Stimulated activated naive CD4-positive, alpha-beta T cell (primary cell): ENCODE data around the gene ME3.

Experiments
- DNase-seq, 6 experiments: peaks; one replicate each; lab custom pipeline; 2025; lab: John Stamatoyannopoulos, UW

The ME3 gene

DNA sequence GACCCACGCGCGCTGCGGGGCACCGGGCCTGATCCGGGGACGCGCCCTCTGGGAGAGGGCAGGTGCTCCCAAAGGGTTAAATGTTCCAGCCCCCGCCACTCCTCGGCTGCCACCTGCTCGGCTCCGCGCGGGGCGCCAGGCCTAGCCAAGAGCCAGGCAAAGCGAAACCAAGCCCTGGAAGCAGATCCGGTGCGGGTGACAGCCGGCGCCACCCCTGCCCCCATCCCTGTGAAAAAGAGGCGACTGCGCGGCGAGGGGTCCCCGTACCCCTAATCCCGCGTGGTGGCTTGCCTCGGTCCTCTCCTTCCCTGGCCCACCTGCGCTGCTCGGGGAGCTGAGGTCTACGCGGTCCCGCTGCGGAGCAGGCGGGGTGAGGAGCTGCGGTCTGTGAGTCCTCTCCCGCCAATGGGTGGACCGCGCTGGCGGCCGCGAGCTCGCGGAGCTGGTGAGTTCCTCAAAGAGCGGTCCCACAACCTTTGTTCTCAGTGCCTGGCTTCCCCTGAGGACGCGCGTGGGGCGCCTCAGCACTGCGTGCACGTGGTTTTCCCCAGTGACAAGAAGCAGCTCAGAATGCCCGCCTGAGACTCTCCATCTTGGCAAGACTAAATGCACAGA lies at the start of gene ME3:
ME3 (minus strand) TSS at position 610 of the 615 bp plus-strand sequence.
- peak; percentile 14 to 66 (median 46) for DNase-seq

- no peak for DNase-seq
These were observed 49.6 kb upstream of the ME3 start for GRCh38 chr11:86722006-86722405.

DNA sequence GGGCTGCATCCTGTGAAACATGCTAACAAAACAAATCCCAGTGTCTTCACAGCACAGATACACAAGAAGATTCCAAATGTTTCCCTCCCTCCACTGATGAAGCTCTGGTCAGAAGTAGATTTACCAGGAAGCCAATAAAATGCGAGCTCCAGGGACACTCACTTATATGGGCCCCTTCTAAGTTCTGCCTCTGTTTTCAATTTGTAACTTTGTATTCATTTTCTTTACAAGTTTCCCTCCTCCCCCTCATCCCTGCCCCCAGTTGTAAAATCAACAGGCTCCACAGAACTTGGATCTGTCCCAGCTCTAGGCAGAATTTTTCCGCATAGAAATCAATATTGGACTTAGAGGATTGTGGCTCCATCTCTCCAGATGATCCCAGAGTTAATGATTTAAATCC lies 48.1 kb upstream of the ME3 start:
- DNase-seq, result no peak

DNA sequence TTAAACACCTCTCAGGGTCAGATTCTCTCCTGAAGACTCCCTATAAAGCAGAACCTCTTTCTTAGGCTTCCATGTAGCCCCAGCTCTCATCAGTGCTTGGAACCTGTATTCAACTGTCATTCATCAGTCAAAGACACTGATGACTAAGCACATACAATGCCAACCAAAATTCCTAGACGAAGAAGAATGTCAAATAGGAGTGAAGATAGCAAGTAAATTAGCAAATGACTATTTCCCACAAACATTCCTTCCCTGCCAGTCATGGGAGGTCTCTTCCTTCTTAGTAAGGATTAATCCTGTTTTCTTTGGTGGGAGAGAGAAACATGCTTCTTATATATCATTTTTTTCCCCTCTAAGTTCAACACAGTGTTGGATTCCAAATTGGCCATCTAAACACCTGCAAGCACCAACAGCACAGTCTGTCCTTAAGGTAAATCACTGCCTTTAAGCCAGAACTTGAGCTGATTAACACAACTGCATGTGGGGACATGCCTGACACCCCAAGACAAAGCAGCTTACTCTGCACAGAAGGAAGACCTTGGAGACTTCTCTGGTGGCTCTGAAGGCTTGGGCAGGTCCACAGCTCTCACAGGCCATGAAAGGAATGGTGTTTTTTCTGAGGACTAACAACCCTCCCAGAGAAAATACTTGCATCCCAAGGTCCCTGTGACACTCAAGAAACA lies 47.5 kb upstream of the ME3 start:
- DNase-seq, result no peak

- no peak for DNase-seq
These were observed 46.6 kb upstream of the ME3 start for GRCh38 chr11:86718999-86719398.

- DNase-seq, result no peak
These were observed 46.1 kb upstream of the ME3 start for GRCh38 chr11:86718521-86718920.

GRCh38 chr11:86717817-86718501 lies 45.5 kb upstream of the ME3 start:
- no peak for DNase-seq

- DNase-seq, result no peak
These were observed 43.2 kb upstream of the ME3 start for GRCh38 chr11:86715611-86716010.

DNA sequence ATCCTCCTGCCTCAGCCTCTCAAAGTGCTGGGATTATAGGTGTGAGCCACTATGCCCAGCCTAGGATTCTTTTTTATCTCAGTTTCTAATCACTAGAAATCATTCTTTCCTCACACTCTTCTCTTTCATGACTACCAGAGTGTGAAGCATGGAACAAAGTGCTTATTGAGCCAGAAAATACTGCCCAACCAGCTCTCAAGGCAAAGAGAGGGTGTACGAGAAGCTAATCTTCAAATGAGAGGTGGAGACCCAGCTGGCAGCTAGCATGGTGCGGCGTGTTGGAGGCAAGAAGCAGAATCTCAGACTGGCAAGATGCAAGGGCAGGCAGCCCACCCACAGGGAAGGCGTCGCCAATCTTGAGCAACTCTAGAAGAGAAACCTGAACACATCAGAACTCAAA lies 41.1 kb upstream of the ME3 start:
- no peak for DNase-seq

DNA sequence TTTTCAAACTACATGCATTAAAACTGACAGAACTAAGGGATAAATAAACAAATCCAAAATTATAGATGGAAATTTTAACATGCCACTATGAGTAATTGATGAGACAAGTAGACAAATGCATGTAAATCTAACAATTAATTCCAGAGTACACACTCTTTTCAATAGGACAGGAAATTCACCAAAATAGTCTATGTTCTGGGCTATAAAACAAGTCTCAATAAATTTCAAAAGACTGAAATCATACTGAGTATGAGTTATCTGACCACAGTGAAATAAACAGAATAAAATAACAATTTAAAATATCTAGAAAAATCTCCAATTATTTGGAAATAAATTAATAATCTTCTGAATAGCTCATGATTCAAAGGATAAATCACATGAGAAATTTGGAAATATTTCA lies 38.5 kb upstream of the ME3 start:
- no peak for DNase-seq

GRCh38 chr11:86708669-86709068 lies 36.3 kb upstream of the ME3 start:
- no peak for DNase-seq

DNA sequence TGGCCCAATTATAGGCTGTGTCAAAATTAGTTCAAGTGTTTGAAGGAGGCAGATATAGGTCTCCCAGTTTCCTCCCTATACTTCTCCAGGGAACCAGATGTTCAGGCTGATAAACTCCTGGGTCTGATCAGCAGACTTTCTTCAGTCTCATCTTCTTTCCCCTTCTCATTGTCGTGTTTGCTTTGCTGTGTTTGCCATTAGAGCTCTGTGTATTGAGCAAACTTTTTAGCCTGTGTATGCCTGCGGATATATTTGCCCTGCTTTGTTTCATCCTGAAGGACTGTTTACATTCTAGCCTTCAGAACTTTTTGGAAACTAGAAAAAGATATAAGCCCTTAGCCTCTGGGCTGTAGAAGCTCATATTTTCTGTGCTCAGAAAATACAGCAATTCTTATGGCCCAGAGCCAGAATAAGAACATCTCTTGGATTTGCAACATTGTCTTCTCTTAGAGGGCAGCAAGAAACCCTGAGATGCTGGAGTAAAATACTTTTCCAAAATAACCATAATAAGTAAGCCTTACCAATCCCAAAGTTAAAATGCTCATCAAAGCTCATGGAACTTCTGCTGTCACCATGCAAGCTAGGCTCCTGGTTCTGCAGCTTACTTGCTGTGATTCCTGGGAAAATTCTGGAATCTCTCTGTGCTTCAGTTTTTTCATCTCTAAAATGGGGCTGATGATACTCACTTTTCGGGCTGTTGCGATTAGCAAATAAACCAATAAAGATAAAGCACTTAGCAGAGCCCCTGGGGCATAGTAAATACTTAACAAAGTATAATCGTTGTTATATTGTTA lies 34.1 kb upstream of the ME3 start:
- no peak for DNase-seq

- no peak for DNase-seq
These were observed 32.3 kb upstream of the ME3 start for GRCh38 chr11:86704710-86705109.

DNA sequence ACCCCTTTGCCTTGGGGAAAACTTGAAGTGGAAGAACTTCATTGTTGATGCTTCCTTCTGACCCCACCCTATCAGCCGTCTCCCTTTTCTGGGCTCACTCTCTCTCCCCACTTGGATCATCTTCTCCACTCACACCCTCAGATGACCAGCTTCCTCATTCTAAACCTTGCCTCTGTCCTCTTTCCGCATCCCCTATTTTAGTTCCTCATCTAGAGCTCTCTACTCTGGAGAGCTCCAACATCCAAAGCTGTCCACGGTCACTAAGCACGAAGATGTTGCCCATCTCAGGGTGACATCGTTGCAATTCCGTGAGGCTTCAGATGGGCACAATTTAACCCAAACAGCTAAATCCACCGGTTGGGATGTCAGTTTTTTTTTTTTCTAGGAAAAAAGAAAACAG lies 31.6 kb upstream of the ME3 start:
- no peak for DNase-seq

DNA sequence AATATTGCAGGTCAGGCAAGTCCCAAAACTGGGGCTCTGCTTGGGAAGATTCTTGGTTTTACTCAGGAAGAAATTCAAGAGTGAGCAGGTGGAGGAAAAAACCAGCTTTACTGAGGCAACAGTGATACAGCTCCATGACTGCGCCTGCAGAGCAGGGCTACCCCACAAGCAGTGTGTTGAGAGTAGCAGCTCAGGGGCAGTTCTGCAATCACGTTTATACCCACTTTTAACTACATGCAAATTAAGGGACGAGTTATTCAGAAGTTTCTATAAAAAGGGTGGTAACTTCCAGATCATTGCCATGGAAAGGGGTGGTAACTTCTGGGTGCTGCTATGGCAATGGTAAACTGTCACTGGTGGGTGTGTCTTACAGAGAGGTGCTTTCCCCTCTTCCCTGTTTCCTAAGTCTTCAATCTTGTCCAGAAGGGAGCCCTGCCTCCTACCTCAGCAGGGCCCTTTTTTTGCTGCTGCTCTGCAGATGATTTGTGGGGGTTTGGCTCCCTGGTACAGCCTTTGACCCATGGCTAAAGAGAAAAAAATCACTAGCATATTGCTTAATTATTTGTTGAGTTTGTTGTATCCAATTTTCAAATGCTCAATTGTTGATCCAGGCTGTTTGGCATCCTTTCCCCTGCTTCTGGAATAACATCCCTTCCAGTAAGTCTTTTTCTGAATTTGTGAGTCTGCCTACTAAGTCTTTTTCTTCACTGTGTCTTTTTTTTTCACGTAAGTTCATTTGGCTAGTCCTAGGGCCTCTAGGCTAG lies 30.0 kb upstream of the ME3 start:
- DNase-seq, result no peak

DNA sequence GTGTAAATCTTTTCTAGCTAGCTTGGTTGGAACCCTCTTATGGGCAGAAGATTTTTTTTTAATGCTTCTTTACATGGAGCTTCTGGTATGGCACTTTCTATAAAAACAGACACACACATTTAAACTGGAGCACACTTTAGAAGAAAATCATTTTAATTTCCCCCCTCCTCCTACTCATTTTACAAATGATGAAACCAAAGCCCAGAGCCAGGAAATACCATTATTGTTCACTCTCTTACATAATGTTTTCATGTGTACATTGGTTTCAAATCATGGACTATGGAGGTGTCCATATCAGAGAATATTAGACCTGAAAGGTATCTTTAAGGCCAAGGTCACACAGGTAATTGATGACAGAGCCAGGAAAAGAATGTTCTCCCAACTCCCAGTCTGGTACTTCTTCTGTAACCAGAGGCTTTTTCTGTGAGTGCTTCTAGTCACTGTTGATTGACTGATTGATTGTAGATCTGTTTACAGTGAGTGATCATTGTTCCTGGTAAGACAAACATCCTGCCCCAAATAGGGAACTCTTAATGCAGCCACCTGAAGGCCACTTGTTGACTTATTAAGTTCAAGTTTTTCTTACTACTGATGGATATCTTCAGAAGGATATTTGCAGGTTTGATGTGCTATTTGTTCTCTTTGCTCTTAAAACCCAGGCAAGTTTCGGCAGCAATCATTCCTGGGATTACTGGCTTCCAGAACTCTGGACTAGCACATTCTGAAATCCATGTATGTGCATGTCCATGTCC lies 26.8 kb upstream of the ME3 start:
- no peak for DNase-seq

DNA sequence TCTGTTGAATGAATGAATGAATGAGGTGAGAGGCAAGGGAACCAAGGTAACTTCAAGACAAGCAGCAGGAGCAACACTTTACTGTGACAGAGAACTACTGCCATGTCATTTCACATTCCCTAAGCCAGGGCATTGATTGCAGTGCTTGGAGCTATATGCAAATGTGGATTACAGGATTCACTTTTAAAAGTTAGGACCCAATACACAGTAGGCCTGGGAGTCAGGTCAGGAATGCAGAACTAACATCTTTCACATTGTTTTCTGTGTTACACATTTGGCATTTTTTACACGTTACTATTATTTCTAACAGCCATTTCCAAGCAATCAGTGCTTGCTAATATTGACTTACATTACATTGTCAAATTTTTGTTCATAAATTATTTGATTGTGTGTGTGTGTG lies 26.2 kb upstream of the ME3 start:
- DNase-seq, result no peak

DNA sequence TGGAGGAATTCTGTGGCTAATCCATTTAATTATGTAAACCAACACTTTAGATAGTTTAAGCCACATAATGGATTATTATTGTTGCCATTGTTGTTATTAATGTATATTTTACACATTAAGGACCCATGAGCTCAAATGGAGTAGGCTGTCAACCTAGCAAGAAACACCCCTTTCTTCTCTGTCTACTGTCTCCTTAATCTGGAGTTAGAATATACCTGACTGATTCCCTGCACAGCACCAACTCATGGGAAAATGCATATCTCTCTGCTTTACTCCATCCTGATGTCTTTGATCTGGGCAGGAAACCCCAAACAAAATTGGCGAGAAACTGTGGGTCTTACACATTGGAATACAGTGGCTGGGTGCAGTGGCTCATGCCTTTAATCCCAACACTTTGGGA lies 24.0 kb upstream of the ME3 start:
- DNase-seq, result no peak

GRCh38 chr11:86696004-86696403 lies 23.6 kb upstream of the ME3 start:
- no peak for DNase-seq

- no peak for DNase-seq
These were observed 23.0 kb upstream of the ME3 start for GRCh38 chr11:86695373-86695772.

DNA sequence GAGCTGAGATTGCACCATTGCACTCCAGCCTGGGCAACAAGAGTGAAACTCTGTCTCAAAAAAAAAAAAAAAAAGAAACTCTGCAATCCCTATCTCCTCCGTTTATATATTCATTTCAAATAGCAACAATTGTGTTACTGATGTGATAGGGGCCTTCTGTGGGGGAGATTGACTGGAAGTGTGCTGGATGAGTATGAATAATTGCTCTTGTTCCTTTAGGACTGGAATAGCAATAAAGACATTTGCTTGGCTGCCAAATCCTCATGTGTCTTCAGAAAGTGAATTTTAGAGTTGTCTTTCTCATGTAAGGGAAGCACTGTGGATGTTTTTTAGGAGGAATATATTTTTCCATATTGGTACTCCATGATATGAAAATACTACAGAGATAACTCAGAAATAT lies 21.1 kb upstream of the ME3 start:
- no peak for DNase-seq
